Endothelial cell (in vitro differentiated cells): ENCODE measurements around the gene CHD6. TPM values are rescaled to one million over a fixed set of nuclear protein-coding genes. Genes with fewer than 3 reads are reported as not detected.

Experiments used
- DNase-seq: peaks from one replicate; pipeline ENCODE4 v3.0.0; 2021; ENCODE audit warnings: low spot score
- H3K27ac Mint-ChIP-seq: one replicate; pipeline ENCODE4 v1.8.0; 2021; ENCODE audit warnings: mixed read lengths, inconsistent platforms; ENCODE audit not compliant: unreplicated experiment
- H3K27me3 Mint-ChIP-seq: one replicate; pipeline ENCODE4 v1.8.0; 2021; ENCODE audit warnings: mild to moderate bottlenecking, moderate library complexity, mixed read lengths, inconsistent platforms; ENCODE audit not compliant: unreplicated experiment
- H3K36me3 Mint-ChIP-seq: one replicate; pipeline ENCODE4 v1.8.0; 2021; ENCODE audit warnings: mild to moderate bottlenecking, low read depth, mixed read lengths, inconsistent platforms; ENCODE audit not compliant: unreplicated experiment
- H3K4me1 Mint-ChIP-seq: one replicate; pipeline ENCODE4 v1.8.0; 2021; ENCODE audit warnings: mild to moderate bottlenecking, mixed read lengths, inconsistent platforms; ENCODE audit not compliant: unreplicated experiment
- H3K4me3 Mint-ChIP-seq: one replicate; pipeline ENCODE4 v1.8.0; 2021; ENCODE audit warnings: mild to moderate bottlenecking, mixed read lengths, inconsistent platforms; ENCODE audit not compliant: unreplicated experiment
- H3K9me3 Mint-ChIP-seq: one replicate; pipeline ENCODE4 v1.8.0; 2021; ENCODE audit warnings: mixed read lengths, inconsistent platforms; ENCODE audit not compliant: unreplicated experiment
- total RNA-seq: library from RNA; stranded (reverse); fragmentation: NEBNext Ultra II Directional; extraction: Animal tissue kit (Norgen Biotek cat#: 25700); gene quantifications from one replicate; pipeline ENCODE4 v1.2.1, GENCODE V29; 2021; ENCODE audit not compliant: unreplicated experiment
- TF ChIP-seq, protein P1 (sequence below): fragments of 200-600 bp; sonication (generic); IDR thresholded peaks from one replicate; pipeline ENCODE4 v1.5.0; 2021; ENCODE audit warnings: antibody characterized with exemption; ENCODE audit not compliant: unreplicated experiment

CHD6 gene
- total RNA-seq, 1 donor from 2014 or later: 71.8 TPM

GRCh38 chr20:41577129-41578009 is 40.8 kb downstream of the CHD6 start:
- Mint-ChIP-seq H3K36me3 (peaks cover 5% of the 10 kb centered on the region), H3K4me1 (peaks cover 44% of the 10 kb centered on the region), H3K27me3 (no peaks in the 10 kb centered on the region), H3K27ac (no peak overlapping the region), H3K9me3 (no peaks in the 10 kb centered on the region), H3K4me3 (no peak overlapping the region)
- TF ChIP-seq, protein P1, sequence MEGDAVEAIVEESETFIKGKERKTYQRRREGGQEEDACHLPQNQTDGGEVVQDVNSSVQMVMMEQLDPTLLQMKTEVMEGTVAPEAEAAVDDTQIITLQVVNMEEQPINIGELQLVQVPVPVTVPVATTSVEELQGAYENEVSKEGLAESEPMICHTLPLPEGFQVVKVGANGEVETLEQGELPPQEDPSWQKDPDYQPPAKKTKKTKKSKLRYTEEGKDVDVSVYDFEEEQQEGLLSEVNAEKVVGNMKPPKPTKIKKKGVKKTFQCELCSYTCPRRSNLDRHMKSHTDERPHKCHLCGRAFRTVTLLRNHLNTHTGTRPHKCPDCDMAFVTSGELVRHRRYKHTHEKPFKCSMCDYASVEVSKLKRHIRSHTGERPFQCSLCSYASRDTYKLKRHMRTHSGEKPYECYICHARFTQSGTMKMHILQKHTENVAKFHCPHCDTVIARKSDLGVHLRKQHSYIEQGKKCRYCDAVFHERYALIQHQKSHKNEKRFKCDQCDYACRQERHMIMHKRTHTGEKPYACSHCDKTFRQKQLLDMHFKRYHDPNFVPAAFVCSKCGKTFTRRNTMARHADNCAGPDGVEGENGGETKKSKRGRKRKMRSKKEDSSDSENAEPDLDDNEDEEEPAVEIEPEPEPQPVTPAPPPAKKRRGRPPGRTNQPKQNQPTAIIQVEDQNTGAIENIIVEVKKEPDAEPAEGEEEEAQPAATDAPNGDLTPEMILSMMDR: no peak
- DNase-seq: no peak

DNA sequence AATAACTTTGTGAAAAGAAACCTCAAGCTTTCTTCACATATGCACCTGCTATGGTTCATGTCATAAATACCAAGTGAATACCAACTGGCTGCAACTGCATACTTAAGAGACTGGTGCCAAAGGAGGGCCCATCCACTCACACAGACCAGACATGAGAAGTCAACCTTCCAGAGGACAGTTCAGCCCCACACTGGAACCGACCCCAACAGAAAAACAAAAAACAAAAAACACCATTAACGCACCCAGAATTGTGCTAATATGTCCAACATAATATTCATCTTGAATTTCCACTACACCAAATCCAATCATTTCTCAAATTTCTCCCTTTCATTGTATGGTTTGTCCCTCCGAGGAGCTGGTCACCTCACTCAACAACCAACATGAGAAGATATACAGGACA is 42.8 kb downstream of the CHD6 start:
- Mint-ChIP-seq H3K27ac (no peak overlapping the region), H3K4me3 (peak overlapping the region; percentile 14), H3K27me3 (no peaks in the 10 kb centered on the region), H3K4me1 (peaks cover 55% of the 10 kb centered on the region), H3K36me3 (peaks cover 5% of the 10 kb centered on the region), H3K9me3 (no peaks in the 10 kb centered on the region)
- no peak for DNase-seq
- TF ChIP-seq, protein P1: no peak

- peaks cover 5% of the 10 kb centered on the region for H3K36me3 Mint-ChIP-seq
- H3K27ac Mint-ChIP-seq: no peak overlapping the region
- TF ChIP-seq, protein P1: no peak
- DNase-seq: no peak
- H3K9me3 Mint-ChIP-seq: no peaks in the 10 kb centered on the region
- no peaks in the 10 kb centered on the region for H3K27me3 Mint-ChIP-seq
- peaks cover 55% of the 10 kb centered on the region for H3K4me1 Mint-ChIP-seq
- no peak overlapping the region for H3K4me3 Mint-ChIP-seq
Measured at GRCh38 chr20:41574802-41575389, 43.3 kb downstream of the CHD6 start.

DNA sequence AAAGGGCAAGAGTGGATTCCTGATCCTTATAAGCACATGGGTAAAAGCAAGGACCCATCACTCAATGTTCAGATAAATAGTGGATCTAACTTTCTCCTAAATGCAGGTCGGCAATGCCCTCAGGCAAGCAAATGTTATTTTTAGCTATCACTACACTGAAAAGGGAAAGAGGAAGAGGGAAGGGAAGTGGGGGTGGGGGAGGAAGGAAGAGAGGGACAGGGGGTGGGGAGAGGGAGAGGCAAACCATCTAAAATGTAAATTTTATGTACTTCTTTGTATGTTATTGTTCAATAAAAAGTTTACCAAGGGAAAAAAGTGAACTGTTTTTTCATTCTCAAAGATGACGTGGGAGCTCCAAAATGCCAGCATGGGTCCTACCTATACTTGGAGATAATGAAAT is 44.2 kb downstream of the CHD6 start:
- H3K4me3 Mint-ChIP-seq: no peak overlapping the region
- peaks cover 5% of the 10 kb centered on the region for H3K36me3 Mint-ChIP-seq
- H3K27ac Mint-ChIP-seq: peak overlapping the region; percentile 28
- DNase-seq: no peak
- TF ChIP-seq, protein P1: no peak
- no peaks in the 10 kb centered on the region for H3K9me3 Mint-ChIP-seq
- no peaks in the 10 kb centered on the region for H3K27me3 Mint-ChIP-seq
- H3K4me1 Mint-ChIP-seq: peaks cover 55% of the 10 kb centered on the region

DNA sequence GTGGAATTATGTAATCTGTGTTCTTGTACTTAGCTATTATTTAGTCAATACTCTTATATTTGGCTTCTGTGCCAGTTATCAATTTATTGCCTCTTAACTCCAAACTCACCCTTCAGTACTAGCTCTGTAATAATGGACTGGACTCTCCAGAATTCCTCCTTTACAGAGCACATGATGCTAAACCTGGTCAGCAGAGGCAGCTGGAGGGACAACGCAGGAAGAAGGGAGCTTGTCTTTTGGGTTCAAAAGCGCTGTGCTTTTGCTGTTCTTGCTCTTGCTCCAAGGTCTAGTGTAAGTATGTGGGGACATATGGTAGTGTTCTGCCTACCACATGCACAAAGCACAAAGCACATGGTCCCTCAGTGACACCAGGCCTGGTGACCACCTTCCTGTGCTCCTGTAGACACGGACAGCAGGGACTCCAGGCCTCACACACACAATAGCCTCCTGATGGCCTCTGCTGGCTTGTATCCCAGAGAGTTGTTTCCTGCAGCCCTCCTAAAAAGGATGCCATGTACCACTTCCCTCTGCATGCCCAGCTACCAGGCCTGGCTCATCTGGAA is 46.1 kb downstream of the CHD6 start:
- peaks cover 48% of the 10 kb centered on the region for H3K4me1 Mint-ChIP-seq
- H3K27ac Mint-ChIP-seq: peak overlapping the region; percentile 11
- no peak for DNase-seq

More for the DNA sequence above, 46.1 kb downstream of the CHD6 start:
- TF ChIP-seq, protein P1: no peak
- H3K4me3 Mint-ChIP-seq: no peak overlapping the region
- no peaks in the 10 kb centered on the region for H3K9me3 Mint-ChIP-seq
- H3K36me3 Mint-ChIP-seq: peaks cover 5% of the 10 kb centered on the region
- no peaks in the 10 kb centered on the region for H3K27me3 Mint-ChIP-seq
